ENCODE measurements around the gene LPAR5.
A peak's percentile ranks its signal among the peaks of the same experiment; 100 is the strongest.
"Not testable (repeated sequence)": the region's sequence is repeated elsewhere in the genome, so short reads cannot be mapped to it uniquely, and the experiment has no call there.

LPAR5 gene

DNA sequence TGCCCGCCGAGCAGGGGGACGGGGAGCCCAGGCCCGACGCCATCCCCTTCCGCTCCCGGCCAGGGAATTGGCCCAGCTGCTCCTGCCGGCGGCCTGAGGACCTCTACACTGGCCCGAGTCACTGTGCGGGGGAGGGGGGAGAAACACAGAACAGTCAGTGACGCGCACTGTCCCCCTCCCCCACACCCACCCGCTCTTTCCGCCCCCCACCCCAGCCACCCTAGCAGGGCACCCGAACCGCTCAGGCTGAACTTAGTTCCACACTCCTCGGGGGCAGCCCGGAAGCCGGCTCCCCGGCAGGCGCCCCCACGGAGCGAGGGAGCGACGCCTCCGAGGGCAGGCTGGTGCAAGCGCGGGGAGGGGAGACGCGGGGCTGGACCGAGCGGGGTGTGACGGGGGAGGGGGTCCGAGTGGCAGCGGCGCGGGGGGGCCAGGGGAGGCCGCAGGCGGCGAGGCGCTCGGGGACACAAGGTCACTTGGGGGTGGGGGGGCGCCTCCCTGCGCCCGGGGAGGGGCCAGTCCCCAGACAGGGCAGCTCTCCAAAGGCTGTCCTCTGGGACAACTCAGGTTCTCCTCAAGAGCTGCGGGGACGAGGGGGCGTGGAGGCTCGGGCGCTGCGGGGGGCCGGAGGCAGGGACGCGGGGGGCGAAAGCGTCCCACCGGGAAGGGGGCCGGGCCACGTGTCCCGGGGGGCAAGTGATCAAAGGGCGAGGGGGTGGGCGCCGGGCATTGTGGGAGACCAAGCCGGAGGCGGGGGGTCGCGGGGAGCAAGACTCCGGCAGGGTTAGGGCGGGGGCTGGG, 29.2 kb downstream of the LPAR5 start:
- peak; percentile 63 for DNase-seq (ENCODE audit: low spot score)

DNA sequence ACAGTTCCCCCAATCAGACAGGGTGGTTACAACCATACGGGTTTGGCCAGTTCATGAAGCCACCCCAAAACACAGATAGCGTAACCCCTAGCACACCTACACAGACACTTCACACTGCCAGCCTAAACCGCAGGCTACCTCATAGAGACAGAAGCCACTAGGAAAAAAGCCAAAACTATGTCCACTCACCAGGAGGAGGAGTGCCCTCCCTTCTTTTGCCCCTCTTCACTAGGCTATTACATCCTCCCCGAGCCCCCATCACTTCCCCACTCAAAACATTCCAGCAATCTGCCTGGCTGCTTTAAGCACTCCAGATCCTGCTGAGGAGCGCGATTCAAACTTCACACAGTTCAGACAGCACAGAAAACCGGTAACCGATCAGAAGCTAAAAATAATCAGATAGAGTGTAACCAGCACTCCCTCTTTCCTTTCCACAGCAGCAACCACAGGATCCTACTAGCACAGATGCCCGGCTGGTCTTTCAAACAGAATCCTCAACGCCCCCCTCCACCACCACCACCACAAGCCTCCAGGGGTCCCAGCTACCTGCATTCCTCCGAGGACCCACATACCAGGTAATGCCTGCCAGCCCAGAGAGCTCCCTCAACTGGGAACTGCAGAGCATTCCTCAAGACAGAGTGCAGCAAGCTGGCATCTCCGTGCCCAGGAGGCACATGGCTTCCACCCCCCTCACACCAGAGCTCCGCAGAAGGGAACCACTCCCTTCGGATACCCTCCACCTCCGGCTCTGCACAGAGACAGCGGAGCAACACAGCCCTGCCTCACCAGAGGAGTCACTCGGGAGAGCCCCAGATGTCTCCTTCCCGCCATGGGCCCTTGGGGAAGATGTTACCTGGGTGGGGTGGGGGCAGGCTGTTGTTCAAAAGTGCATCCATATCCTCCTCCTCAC, 30.1 kb downstream of the LPAR5 start:
- peak; percentile 58 for DNase-seq (ENCODE audit: low spot score)

DNA sequence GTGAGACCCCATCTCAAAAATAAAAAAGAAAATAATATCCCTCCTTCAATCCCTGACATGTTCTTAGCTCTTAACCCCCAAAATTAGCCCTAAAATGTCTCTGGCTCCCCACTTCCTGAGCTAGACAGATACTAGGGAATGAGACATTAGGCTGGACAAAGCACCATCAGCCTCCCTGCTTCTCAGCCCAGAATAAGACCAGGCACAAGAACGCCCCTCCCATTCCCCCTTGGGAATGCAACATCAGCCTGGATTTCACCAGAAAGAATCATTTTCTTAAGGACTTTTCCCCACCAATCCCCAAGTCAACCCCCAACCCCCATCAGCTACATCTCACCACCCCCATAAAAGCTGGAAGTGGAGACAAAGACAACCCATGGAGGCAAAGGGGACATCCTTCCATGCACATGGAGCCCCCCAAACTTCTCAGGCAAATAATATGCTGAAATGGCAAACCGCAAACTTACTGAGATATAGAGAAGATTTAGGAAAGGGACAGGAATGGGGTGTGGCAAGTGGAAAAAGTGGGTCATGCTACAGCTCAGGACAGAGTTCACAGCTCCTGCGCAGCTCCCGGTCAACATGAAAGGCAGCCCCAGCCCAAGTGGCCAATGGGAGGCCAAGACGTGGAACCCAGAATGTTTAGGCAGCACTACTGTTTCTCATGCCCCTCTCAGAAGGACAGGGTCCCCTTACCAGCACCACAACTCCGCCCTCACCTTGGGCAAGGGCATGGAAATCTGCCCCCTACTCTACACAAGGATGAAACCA, 31.3 kb downstream of the LPAR5 start:
- DNase-seq (ENCODE audit: low spot score) = no peak

DNA sequence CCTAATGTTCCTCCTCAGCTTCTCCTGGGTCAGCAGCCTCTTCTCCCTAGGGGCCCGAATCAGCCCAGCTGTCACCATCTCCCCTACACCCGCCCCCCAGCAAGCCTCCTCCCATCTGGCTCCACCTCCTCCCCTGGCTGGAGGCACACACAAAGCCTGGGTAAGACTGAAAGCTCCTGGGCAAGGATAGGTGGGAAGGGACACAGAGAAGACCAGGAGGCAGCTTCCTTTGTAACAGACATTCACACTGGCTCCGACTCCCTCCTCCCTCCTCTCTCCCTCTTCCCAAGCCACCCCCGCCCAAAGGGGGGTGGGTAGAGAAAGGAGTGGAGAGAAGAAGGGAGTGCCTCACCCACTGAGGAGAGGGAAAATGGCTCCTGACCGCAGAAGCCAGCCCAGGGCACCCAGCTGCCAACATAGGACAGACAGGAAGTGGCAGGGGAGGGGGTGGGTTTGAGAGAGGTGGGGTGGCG, 32.6 kb downstream of the LPAR5 start:
- DNase-seq (ENCODE audit: low spot score) = no peak

DNA sequence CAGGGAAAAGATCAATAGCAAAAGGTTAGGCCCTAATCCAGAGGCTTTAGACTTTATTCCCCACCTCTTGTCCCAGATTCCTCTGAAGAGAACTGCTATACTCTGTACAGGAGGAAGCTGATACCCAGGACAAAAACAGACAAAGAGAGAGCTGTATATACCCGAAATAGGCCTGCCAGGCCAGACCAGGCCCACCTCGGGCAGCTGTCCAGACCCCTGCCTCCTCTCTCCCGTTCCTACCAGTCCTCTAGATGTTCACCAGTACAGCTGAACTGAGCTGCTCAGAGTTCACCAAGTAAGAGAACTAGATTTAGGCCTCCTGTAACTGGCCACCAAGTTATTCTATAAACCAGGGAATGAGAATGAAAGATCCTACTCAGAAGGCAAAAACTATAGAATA, 33.2 kb downstream of the LPAR5 start:
- DNase-seq (ENCODE audit: low spot score) = no peak

DNA sequence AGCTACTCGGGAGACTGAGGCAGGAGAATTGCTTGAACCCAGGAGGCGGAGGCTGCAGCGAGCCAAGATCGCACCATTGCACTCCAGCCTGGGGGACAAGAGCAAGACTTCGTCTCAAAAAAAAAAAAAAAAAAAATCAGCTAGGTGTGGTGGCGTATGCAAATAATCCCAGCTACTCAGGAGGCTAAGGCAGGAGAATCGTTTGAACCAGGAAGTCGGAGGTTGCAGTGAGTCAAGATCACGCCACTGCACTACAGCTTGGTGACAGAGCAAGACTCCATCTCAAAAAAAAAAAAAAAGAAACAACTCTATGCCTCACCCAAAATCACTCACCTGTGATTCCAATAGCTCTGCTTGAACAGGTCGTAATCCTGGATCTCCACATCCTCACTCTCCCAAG, 40.1 kb downstream of the LPAR5 start:
- not testable (repeated sequence) for DNase-seq (ENCODE audit: low spot score)

DNA sequence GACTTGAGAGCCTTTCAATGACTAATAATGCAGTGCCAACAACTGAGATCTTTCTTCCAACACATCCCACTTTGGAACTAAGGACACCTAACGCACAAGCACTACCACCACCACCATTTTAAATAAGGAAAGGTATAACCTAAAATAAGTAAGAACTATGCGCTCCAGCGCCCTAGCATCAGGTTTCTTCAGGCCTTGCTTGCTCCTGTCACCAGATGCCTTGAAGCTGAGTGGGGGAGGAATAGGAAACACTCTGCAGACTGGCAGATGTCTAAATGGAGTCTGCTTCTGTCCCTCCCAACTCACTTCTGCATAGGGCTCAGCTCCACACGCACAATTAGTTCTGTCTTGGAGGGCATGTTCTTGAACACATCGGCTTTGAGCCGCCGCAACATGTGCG, 43.7 kb downstream of the LPAR5 start:
- no peak for DNase-seq (ENCODE audit: low spot score)

DNA sequence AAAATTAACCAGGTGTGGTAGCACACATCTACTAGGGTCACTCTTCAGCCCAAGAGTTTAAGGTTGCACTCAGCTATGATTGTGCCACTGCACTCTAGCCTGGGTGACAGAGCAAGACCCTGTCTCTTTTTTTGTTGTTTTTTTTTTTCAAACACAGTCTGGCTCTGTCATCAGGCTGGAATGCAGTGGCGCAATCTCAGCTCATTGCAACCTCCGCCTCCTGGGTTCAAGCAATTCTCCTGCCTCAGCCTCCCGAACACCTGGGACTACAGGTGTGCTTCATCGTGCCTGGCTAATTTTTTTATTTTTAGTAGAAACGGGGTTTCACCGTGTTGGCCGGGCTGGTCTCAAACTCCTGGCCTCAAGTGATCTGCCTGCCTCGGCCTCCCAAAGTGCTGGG, 49.2 kb downstream of the LPAR5 start:
- not testable (repeated sequence) for DNase-seq (ENCODE audit: low spot score)

DNA sequence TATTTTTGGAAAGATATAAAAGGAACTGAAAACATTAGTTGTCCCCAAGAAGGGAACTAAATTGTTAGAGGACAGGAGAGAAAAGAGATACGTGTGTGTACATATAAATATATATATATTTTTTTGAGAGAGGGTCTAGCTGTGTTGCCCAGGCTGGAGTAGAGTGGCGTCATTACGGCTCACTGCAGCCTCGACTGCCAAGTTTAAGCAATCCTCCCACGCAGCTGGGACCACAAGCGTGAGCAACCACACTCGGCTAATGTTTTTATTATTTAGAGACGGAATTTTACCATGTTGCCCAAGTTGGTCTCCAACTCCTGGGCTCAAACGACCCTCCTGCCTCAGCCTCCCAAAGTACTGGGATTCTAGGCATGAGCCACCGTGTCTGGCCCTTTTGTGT, 51.5 kb downstream of the LPAR5 start:
- no peak for DNase-seq (ENCODE audit: low spot score)

DNA sequence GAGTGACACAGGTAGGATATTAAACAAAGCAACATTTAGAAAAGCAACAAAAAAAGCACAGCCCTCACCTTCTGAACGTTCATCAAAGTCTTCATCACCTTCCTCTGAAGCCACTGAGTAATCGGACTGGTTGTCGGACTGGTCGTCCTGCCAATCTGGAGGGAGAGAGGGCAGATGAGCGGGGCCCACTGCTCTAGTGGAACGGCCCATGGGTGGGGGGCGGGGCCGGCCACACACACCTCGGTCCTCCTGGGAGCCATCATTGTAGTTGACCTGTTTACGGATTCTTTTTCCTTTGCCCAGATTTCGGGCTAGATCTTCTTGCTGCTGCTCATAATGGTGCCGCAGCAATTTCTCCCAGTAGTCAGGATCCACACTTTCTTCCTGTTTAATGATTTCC, 52.8 kb downstream of the LPAR5 start:
- DNase-seq (ENCODE audit: low spot score) = no peak

DNA sequence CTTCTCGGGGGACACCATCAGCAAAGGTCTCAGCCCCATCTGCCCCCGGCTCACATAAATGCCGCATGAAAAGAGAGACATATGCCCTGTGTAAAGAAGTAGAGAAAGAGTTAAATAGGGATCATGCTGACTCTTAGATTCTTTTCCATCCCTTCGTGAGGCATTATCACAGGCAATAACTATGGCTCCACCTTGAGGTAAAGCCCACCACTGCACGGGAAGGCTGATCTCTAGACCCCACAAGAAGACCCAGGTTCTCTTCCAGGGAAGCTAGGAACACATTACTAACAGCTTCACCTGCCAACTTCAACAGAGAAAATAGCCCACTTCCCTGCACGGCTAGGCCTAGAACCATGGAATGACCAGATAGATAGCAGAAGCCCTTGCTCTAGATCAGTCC, 53.6 kb downstream of the LPAR5 start:
- no peak for DNase-seq (ENCODE audit: low spot score)

DNA sequence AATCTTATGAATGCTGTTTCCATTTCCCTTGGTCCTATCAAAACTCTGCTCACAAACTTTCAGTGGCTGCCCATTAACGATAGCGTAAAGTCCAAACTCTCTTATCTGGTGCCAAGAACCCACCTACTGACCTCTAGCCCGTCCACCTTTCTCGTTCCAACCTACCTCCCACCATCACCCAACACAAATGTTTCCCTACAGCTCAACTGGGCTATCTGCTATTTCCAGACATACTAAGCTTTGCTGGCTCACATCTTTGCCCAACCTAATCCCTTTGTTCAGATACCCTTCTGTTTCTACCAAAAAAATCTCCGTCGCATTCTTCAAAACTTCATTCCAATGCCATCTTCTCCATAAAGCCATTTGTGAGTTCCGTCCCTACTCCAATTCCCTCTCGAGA, 60.1 kb downstream of the LPAR5 start:
- no peak for DNase-seq (ENCODE audit: low spot score)

DNA sequence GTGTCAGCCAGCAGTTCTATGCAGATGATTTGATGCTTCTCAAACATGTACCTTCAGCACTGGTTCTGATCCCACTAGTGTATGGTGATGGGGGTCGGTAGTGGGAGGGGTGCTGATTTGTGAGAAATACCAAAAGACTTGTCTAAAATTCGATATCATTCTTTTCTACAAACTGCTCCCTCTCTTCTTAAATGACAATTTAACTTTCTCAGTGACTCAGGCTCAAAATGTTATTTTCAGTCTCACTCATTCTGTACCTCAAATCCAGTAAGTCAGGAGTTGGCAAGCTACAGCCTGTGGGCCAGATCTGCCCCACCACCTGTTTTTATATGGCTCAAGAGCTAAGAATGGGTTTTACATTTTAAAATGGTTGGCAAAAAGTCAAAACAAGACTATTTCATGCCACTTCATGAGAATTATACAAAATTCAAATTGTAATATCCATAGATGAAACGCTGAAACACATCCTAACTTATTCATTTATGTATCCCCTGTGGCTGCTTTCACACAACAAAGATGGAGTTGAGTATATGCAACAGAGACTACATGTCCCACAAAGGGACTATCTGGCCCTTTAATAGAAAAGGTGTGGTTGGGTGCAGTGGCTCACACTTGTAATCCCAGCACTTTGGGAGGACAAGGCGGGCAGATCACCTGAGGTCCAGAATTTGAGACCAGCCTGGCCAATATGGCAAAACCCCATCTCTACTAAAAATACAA, 61.0 kb downstream of the LPAR5 start:
- DNase-seq (ENCODE audit: low spot score) = no peak

DNA sequence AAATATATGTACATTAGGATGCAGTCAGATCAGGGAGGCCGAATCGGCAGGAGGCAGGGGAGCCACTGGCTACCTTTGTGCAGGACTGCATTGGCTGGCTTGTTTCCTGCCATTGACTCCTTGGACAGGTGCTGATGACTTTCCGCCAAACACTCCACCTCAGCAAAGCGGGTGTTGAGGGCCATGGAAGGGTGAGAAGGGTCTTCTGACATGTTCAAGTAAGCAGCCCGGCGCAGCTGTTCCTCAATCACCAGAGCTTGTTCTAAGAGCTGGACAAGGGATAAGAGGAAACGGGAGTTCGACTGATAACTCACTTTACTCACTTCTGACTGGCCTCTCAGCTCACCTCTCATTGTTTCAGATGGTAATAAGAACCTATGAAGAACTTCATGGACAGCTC, 62.8 kb downstream of the LPAR5 start:
- DNase-seq (ENCODE audit: low spot score) = no peak

DNA sequence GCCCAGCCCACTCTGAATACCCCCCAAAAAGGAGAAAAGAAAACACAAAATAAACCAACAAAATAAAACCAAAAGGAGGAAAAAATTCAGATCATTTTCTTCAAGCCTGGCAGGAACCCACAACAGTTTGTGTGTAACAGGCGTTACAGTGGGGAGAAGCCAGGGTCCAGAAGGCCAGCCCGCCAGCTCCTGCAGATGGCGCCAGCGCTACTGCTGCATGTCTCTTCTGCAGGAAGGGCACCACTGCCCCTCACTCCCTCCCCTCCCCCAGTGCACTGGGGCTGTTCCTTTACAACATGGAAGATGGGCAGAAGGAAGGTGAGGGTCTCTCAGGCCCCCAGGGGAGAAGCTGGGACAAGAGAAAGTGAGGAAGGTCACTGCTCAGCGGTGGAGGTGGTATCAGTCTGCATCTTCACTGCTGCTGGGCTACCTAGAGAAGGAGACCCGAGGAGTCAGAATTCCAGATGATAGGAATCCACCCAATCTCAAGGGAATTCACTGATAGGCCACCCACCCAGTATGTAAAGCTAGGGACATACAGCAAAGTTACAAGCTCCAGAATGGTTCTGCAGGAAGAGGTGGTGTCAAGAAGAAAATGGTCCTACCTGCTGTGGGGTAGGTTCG, 65.4 kb downstream of the LPAR5 start:
- no peak for DNase-seq (ENCODE audit: low spot score)

DNA sequence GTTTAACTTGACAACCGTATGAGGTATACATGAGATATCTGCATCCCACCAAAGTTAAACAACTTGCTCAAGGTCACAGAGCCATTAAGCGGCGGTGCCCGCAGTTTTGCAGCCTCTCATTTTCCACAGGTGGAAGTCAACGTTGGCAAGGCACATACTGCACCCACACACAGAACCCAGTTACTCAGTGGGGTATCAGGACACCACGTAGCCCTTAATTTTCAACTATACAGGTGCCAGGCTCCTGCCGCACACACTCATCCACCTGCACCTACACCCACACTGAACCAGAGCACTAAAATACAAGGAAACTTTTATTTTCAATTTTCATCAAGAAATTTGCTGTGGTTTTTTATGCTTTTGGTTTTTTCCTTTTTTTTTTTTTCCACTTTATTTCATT, 66.0 kb downstream of the LPAR5 start:
- peak; percentile 39 for DNase-seq (ENCODE audit: low spot score)

DNA sequence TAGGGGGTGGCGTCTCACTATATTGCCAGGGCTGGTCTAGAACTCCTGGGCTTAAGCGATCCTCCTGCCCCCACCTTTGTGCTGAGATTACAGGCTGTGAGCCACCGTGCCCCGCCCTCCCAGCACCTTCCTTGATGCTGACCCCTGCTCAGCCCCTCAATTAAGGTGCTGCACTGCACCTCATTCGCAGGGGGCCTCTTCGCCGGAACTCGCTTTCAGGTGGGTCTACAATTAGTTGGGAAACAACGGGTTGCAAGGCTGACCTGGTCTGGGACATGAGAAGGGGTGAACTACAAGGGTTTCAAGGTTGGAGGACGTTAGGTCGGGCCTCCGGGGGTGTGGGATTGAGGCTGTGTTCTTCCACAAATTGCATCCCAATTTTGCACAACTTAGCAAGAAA, 66.4 kb downstream of the LPAR5 start:
- no peak for DNase-seq (ENCODE audit: low spot score)

Measured in putamen (tissue), 1 donor.